ELF-1 (cell line): ENCODE data around the gene PANX2.

Experiments used
- DNase-seq: peaks from one replicate; pipeline ENCODE4 v3.0.0-alpha.2; 2016; ENCODE audit warnings: low read depth, low spot score

The PANX2 gene

DNA sequence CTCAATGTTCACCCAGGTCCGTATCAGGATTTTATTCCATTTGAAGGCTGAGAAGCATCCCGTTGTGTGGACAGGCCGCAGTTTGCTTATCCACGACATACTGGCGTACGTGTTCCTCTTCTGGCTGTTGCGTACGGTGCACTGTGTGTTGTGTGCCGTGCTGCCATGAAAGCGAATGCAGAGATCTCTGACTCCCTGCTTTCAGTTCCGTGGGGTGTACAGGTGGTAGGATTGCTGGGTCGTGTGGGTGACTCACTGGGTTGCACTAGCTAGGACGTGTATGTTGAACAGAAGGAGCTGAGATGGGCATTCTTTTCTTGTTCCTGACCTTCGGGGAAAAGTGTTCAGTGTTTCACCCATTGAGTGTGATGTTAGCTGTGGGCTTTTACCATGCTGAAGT, 40.6 kb downstream of the PANX2 start:
- no peak for DNase-seq

DNA sequence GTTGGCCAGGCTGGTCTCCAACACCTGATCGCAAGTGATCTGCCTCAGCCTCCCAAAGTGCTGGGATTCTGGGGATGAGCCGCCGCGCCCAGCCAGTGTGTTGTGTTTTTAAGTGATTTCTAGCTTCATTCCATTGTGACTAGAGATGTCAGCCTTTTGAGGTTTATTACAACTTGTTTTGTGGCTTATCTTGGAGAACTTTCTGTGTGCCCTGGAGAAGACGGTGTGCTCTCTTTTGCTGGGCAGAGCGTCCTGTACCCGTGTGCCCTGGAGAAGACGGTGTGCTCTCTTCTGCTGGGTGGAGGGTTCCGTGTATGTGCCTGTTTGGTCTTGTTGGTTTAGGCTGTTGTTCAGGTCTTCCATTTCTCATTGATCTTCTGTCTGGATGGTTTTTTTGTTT, 42.7 kb downstream of the PANX2 start:
- DNase-seq: no peak

DNA sequence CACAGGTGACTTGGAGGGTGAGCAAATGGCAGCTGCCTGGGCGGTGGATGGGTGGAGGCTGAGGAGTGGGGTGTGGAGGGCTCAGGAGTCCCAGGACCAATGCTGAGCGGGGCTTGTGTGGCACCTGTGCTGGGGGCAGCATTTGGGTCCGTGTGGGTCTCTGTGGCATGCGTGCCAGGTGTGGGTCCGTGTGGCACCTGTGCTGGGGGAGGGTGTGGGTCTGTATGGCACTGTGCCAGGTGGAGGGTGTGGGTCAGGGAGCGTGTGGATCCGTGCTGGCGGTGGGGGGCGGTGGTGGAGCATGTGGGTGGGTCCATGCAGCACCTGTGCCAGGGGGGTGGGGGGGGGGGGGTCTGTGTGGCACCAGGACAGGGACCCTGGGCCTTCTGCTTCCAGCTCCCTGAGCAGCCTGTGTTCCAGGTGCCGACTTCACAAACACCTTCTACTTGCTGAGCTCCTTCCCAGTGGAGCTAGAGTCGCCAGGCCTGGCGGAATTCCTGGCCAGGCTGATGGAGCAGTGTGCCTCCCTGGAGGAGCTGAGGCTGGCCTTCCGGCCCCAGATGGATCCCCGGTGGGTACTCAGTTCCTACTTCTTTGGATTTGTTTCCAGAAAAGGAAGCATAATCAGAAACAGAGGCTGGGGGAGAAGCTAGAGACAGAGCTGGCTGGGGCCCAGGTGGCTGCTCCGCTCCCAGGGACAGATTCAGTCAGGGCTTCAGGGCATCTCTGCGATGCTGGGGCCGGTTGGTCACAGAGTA, 44.9 kb downstream of the PANX2 start:
- DNase-seq: no peak

GRCh38 chr22:50216055-50216683, 45.6 kb downstream of the PANX2 start:
- no peak for DNase-seq

- no peak for DNase-seq
These were observed 46.4 kb downstream of the PANX2 start for GRCh38 chr22:50216684-50217520.

DNA sequence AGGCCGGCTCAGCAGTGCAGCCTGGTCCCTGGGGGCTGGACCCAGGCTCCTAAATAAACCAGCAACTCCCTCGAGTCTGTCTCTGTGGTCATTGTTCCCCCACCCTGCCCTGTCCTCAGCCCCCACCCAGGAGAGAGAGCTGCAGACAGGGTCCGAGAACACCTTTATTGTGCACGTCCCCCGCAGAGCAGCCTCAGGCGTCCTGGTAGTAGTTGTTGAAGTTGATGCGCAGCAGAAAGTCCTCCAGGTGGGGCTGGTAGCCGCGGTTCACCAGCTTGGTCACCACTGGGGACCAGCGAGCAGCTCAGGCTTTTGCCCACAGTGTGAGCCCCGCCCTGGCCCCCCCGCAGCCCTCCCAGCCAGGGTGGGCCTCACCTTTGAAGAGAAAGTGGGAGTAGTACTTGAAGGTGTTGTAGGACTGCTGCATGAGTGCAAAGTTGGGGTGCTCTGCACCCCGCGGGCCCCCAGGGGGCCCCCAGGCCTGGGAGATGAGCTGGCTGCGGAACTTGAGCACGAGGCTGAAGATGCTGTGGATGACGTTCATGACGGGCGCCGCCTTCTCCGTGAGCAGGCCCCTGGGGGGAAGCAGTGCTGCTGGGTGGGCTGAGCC, 47.1 kb downstream of the PANX2 start:
- DNase-seq: no peak

DNA sequence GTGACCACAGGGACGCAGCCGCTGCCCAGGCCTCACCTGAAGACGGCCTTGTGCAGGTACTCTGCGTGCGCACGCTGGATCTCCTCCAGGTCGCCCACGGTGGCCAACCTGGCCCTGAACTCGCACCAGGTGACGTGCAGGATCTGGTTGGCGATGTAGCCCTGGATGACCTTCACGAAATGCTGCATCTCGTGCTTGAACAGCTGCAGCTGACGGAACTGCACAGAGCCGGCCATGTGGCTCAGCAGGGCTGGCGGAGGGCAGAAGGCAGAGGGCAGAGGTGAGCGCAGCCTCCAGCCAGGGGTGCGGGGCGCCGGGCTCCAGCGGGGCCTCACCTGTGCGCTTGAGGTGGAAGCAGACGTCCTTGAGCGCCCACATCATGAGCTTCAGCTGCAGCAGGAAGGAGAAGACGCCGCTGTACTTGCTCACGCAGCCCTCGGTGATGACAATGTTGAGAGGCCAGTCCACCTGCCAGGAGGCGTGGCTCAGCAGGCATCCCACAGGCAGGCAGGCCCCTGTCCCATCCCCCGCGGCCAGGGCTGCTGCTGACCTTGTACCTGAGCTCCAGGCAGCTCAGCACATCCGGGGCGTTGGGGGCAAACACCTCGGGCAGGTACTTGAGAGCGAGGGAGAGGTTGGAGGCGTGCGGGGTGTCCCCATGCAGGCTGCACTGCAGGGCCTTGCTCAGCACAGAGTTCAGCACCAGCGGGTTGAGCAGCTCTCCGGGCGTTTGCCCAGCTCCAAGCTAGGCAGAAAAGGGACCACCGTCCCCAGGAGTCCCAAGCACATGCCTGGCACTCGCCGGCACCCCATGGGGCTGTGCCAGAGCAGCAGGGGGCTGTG, 47.8 kb downstream of the PANX2 start:
- DNase-seq: no peak

GRCh38 chr22:50218996-50219727, 48.6 kb downstream of the PANX2 start:
- peak; percentile 69 for DNase-seq

- DNase-seq: no peak
These were observed 49.5 kb downstream of the PANX2 start for GRCh38 chr22:50219800-50220602.

- DNase-seq: no peak
These were observed 50.3 kb downstream of the PANX2 start for GRCh38 chr22:50220603-50221409.

DNA sequence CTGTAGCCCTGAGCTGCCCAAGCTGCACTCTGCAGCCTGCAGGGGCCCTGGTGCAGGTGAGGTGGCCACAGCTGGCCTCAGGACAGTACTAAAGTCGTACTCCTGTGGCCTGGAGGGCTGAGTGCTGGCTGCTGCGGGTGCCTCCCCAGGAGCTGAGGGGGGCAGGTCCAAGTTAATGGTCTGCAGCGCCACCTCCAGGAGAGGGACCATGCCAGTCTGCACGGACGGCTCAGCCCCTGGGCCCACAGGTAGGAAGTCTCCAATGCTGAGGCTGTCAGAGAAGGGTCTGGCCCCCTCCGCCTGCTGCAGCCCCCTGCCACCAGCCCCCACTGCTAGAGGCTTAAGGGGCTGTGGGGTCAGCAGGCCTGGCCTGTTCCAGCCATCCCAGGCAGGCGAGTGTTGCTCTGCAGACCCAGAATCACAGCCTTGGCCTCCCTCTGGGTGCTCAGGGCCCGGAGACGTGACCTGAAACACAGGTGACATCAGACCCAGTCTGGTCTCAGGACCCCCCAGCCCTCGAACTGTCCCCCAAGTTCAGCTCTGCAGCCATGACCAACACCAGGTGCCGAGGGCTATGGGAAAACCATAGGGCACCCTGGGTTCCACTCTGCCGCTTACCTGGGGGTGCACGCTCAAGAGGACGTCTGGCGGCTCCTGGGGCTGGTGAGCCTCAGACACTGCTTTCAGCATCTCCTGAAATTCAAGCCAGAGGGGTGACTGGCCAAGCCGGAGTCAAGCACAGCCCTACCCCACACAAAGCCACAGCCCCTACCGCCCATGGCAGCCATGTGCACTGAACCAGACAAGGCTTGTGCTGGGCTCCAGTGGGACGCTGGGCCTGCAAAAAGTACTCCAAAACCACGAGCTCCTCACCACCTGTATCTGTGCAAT, 51.1 kb downstream of the PANX2 start:
- DNase-seq: no peak

GRCh38 chr22:50222508-50222907, 52.0 kb downstream of the PANX2 start:
- no peak for DNase-seq

- no peak for DNase-seq
These were observed 53.5 kb downstream of the PANX2 start for GRCh38 chr22:50224071-50224470.

- DNase-seq: no peak
These were observed 54.9 kb downstream of the PANX2 start for GRCh38 chr22:50225200-50225969.

GRCh38 chr22:50226063-50226874, 55.7 kb downstream of the PANX2 start:
- DNase-seq: no peak

DNA sequence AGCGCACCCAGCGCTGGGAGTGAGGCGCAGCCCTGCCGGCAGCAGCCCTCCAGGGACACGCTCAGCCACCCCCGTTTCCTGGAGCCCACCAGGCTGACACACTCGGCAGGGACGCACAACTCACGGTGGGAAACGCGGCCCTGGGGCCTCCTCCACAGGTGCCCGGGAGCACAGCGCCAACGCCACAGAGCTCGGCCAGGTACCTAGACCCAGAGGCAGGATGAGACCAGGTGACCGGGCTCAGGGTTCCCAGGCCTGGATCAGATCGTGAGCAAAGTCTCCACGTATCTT, 56.3 kb downstream of the PANX2 start:
- DNase-seq: no peak
